A673 (cell line): ENCODE results near the gene RBM14. TPM values are rescaled to one million over a fixed set of nuclear protein-coding genes. Genes with fewer than 3 reads are reported as not detected.
A peak's percentile ranks its signal among the peaks of the same experiment; 100 is the strongest.

Source experiments
- BruUV-seq: library from RNA; stranded (reverse); fragments of 400-500 nt; replicated peaks from 2 replicates; lab custom pipeline; 2021; lab: Mats Ljungman, UMichigan
- CTCF ChIA-PET: fragments of 300-600 bp; sonication (Branson Sonifier 250); formaldehyde crosslinking; loops from one replicate; lab custom pipeline; 2022; ENCODE audit warnings: antibody characterized with exemption; lab: Charles Lee
- POLR2A ChIA-PET: fragments of 300-600 bp; sonication (Branson Sonifier 250); formaldehyde crosslinking; loops from one replicate; lab custom pipeline; 2022; ENCODE audit warnings: antibody characterized with exemption; ENCODE audit not compliant: low non-redundant PET; lab: Charles Lee
- DNase-seq: peaks from one replicate; pipeline ENCODE4 v3.0.0-alpha.2; 2015; ENCODE audit warnings: low spot score
- H3K27ac ChIP-seq: fragments of 200-600 bp; sonication (generic); 2 replicates; pipeline ENCODE4 v1.5.1; 2016; ENCODE audit warnings: mixed run types, low read depth, mild to moderate bottlenecking, mixed read lengths, antibody characterized with exemption, low read length; ENCODE audit not compliant: poor library complexity, severe bottlenecking
- H3K27me3 ChIP-seq: fragments of 200-600 bp; sonication (generic); replicated peaks from 2 replicates; pipeline ENCODE4 v1.6.1; 2017; ENCODE audit warnings: mixed run types, low read depth, mild to moderate bottlenecking, mixed read lengths, antibody characterized with exemption, low read length; ENCODE audit not compliant: insufficient read depth, poor library complexity
- H3K36me3 ChIP-seq: fragments of 200-600 bp; sonication (generic); 2 replicates; pipeline ENCODE4 v1.6.1; 2016; ENCODE audit warnings: mixed run types, mild to moderate bottlenecking, mixed read lengths, antibody characterized with exemption, low read length; ENCODE audit not compliant: insufficient read depth, poor library complexity, severe bottlenecking
- H3K4me1 ChIP-seq: fragments of 200-600 bp; sonication (generic); 2 replicates; pipeline ENCODE4 v1.6.1; 2017; ENCODE audit warnings: mixed run types, mild to moderate bottlenecking, mixed read lengths, antibody characterized with exemption, low read length; ENCODE audit not compliant: insufficient read depth, poor library complexity, severe bottlenecking
- H3K4me3 ChIP-seq: fragments of 200-600 bp; sonication (generic); 2 replicates; pipeline ENCODE4 v1.5.1; 2016; ENCODE audit warnings: low read depth, mixed run types, mild to moderate bottlenecking, mixed read lengths, low read length; ENCODE audit not compliant: poor library complexity, severe bottlenecking
- H3K9me3 ChIP-seq: fragments of 200-600 bp; sonication (generic); 2 replicates; pipeline ENCODE4 v1.6.1; 2016; ENCODE audit warnings: mixed run types, low read depth, mild to moderate bottlenecking, mixed read lengths, antibody characterized with exemption, low read length; ENCODE audit not compliant: poor library complexity, severe bottlenecking
- EZH2 ChIP-seq: fragments of 200-600 bp; sonication (generic); IDR thresholded peaks from 2 replicates; pipeline ENCODE4 v1.6.1; 2017; ENCODE audit warnings: borderline replicate concordance, low read depth, mild to moderate bottlenecking, mixed read lengths, antibody characterized with exemption, low read length; ENCODE audit not compliant: poor library complexity, severe bottlenecking
- intact Hi-C: fragments of 100-400 bp; cut with micrococcal nuclease; formaldehyde crosslinking; loops from one replicate; pipeline ENCODE4 v1.10.0; 2022; ENCODE audit not compliant: unreplicated experiment
- total RNA-seq: library from RNA; stranded (reverse); gene quantifications from 2 replicates; pipeline ENCODE4 v1.2.3, GENCODE V29; 2021
- TF ChIP-seq, protein P1 (sequence below): fragments of 300-800, 200-600 bp; sonication (generic); conservative IDR thresholded peaks from 2 replicates; pipeline ENCODE4 v1.5.1; 2017; ENCODE audit warnings: low read depth, mild to moderate bottlenecking, antibody characterized with exemption, low read length, moderate library complexity, mixed read lengths

Gene RBM14
- total RNA-seq, 1 experiment from 2014 or later, result 162 TPM

DNA sequence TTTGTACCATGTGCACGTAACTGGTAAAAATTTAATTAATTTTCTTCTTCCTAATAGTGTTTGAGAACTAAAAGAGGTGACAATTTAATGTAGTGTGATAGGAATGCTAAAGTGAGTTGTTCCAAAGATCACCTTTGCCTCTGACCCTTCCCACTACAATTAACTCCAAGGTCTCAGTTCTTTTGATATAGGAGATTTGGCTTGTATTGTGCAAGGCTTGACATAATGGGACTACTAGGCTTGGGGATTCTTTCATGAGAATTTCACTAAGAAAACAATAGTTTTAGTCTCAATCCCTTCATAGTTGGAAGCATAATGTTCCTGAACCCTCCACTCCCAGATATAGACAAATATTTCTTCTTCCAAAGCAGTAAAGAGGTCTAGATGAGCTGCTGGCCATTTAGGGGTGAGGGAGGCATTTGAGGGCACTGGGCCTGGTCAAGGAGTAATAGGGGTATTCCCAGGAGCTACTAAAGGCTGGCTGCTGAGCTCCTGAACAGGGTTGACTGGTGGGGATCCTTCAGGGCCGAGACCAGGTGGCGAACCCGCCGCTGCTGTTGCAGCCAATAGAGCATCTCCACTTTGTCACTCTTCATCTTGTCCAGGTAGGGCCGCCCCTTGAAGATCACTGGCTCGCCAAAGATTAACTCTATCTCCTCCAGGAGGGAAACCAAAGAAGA lies 26.3 kb upstream of the RBM14 start:
- no TSS peak for BruUV-seq
- CTCF ChIA-PET, result no interaction called here

DNA sequence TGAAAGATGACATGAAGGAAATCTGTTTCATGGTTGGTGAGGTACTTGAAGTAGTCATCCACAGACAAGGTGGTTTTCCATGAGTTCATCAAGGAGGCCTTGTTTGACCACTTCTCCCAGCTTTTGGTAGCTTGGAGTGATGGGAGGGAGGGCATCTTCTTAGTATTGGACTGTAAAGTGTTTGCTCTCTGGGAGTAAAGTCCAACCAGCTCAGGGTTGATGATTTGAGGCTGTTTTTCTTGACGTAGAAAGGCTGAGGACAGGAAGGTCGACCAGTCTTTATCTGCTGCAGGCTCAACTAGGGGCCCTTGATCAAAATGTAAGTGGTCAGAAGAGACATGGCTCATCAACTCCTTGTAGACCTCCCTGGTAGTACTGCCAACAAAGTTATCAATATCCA lies 25.3 kb upstream of the RBM14 start:
- TSS peak; percentile 49 for BruUV-seq
- CTCF ChIA-PET, result no interaction called here
- POLR2A ChIA-PET, result no interaction called here

More for the DNA sequence above, 26.3 kb upstream of the RBM14 start:
- Histone ChIP-seq H3K27ac (no peak overlapping the region), H3K27me3 (no peaks in the 10 kb centered on the region), H3K4me1 (peaks cover 2% of the 10 kb centered on the region), H3K9me3 (no peaks in the 10 kb centered on the region), H3K4me3 (no peak overlapping the region), H3K36me3 (no peaks in the 10 kb centered on the region)
- TF ChIP-seq, protein P1, sequence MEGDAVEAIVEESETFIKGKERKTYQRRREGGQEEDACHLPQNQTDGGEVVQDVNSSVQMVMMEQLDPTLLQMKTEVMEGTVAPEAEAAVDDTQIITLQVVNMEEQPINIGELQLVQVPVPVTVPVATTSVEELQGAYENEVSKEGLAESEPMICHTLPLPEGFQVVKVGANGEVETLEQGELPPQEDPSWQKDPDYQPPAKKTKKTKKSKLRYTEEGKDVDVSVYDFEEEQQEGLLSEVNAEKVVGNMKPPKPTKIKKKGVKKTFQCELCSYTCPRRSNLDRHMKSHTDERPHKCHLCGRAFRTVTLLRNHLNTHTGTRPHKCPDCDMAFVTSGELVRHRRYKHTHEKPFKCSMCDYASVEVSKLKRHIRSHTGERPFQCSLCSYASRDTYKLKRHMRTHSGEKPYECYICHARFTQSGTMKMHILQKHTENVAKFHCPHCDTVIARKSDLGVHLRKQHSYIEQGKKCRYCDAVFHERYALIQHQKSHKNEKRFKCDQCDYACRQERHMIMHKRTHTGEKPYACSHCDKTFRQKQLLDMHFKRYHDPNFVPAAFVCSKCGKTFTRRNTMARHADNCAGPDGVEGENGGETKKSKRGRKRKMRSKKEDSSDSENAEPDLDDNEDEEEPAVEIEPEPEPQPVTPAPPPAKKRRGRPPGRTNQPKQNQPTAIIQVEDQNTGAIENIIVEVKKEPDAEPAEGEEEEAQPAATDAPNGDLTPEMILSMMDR, result no peak
- TF ChIP-seq EZH2, result no peak
- POLR2A ChIA-PET, result no interaction called here
- DNase-seq, result no peak
- intact Hi-C loops, result no loop called here

DNA sequence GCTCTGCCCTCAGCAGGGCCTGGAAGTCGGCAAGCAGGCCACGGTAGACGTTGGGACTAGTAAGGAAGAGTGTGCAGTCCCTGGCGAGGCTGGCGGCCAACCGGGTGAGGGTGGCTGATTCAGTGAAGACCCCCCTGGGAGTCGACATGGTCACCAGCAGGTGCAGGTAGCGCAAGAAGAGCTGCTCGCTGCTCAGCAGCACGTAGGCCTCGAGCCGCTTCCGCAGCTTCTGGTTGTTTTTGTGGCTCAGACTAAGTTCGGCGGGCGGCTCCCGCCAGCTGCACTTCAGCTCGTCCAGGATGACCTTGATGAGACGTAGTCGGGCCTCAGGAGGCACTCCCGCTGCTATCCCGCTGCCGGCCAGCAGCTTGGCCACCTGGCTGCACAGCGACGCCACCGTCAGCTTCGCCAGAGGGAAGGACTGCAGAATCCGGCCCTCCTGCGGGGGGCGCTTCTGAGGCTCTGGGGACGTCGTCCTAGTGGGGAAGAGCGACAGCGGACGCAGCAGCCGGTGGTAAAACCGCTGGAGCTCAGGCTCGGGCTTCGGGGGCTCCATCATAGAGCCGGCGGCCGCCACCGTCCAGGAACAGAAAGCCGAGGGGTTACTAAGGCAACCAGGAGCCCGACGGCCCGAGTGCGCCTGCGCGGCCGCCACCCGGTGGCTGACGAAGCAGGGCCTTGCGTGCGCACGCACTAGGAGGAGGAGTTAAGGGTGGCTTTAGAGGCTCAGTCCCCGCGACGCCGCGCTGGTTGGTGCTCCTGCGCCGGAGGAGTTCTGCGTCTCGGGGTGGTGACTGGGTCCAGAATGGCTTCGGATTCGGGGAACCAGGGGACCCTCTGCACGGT lies 23.8 kb upstream of the RBM14 start, which contains the start of the genes CCDC87 and CCS:
CCDC87 (minus strand) TSS at position 607 of the 846 bp plus-strand sequence; CDS start at position 559, 48 bp downstream.
CCS (plus strand) TSS at position 729 of the 846 bp plus-strand sequence; CDS start at position 806, 77 bp downstream.
- TF ChIP-seq, protein P1, result peak; percentile 70
- TF ChIP-seq EZH2, result no peak
- no peaks in the 10 kb centered on the region for H3K27me3 ChIP-seq
- ChIA-PET POLR2A (interaction anchor here (0.5 kb wide), 2 partner anchors 46 to 456 kb away, joined by 3 to 4 read pairs; no protein-coding TSS in a partner anchor), CTCF (interaction anchor here (0.5 to 1.0 kb wide), 3 partner anchors 11 to 86 kb away, joined by 5 to 10 read pairs (median 6); no protein-coding TSS in a partner anchor)
- BruUV-seq, result no TSS peak
- H3K4me3 ChIP-seq, result peak within 1 kb of the TSS; percentile 65
- peak; percentile 98 for DNase-seq
- peak within 1 kb of the TSS; percentile 72 for H3K27ac ChIP-seq
- no peaks in the 10 kb centered on the region for H3K9me3 ChIP-seq
- intact Hi-C loops, result no loop called here
- no peaks in the 10 kb centered on the region for H3K36me3 ChIP-seq
- H3K4me1 ChIP-seq, result peaks cover 9% of the 10 kb centered on the region

More for the DNA sequence above, 25.3 kb upstream of the RBM14 start:
- Histone ChIP-seq H3K27ac (no peak overlapping the region), H3K9me3 (no peaks in the 10 kb centered on the region), H3K36me3 (no peaks in the 10 kb centered on the region), H3K27me3 (no peaks in the 10 kb centered on the region), H3K4me1 (peaks cover 9% of the 10 kb centered on the region), H3K4me3 (no peak overlapping the region)
- no peak for DNase-seq
- no peak for TF ChIP-seq EZH2
- TF ChIP-seq, protein P1, result no peak
- intact Hi-C loops, result no loop called here
